GM12801 (cell line): ENCODE measurements around the gene FBXO4.

Experiments
- CTCF ChIP-seq: IDR thresholded peaks from one replicate; pipeline ENCODE4 v1.5.1; 2011; ENCODE audit warnings: control low read depth; ENCODE audit not compliant: insufficient read length; ENCODE audit errors: extremely low read depth

The FBXO4 gene

GRCh38 chr5:41968153-41968723, 43.2 kb downstream of the FBXO4 start:
- no peak for TF ChIP-seq CTCF

- TF ChIP-seq CTCF: no peak
These were observed 48.0 kb downstream of the FBXO4 start for GRCh38 chr5:41973087-41973486.

- no peak for TF ChIP-seq CTCF
These were observed 48.8 kb downstream of the FBXO4 start for GRCh38 chr5:41973887-41974286.

GRCh38 chr5:41978676-41979075, 53.6 kb downstream of the FBXO4 start:
- TF ChIP-seq CTCF: no peak

GRCh38 chr5:41980396-41980795, 55.3 kb downstream of the FBXO4 start:
- no peak for TF ChIP-seq CTCF

GRCh38 chr5:41980870-41981269, 55.8 kb downstream of the FBXO4 start:
- no peak for TF ChIP-seq CTCF

GRCh38 chr5:41983284-41983683, 58.2 kb downstream of the FBXO4 start:
- no peak for TF ChIP-seq CTCF
